Body of pancreas (tissue), 4 donors: Measurements from ENCODE around the gene SRMS. TPM values are rescaled to one million over a fixed set of nuclear protein-coding genes. Genes with fewer than 3 reads are reported as not detected.
A peak's percentile ranks its signal among the peaks of the same experiment; 100 is the strongest.

ENCODE experiments used
- ATAC-seq: fragments of 150-250 bp; one replicate; pipeline ENCODE4 v1.9.1; 2016
- DNase-seq, 4 donors: peaks; one replicate each; pipeline ENCODE4 v3.0.0-alpha.2; 2019
- H3K27ac ChIP-seq, 4 donors: fragments of 200-600 bp; sonication (generic); 1 replicate in 3 of 4; 2 replicates in 1 of 4; pipeline versions ENCODE4 v1.5.1 to v1.6.1; 2016 to 2019; ENCODE audit warnings: mild to moderate bottlenecking in 1 of 4, mixed read lengths in 1 of 4, moderate library complexity in 1 of 4
- H3K27me3 ChIP-seq, 2 donors: fragments of 200-600 bp; sonication (generic); one replicate each; pipeline ENCODE4 v1.6.0; 2016; ENCODE audit warnings: mild to moderate bottlenecking in 1 of 2
- H3K36me3 ChIP-seq, 2 donors: fragments of 200-600 bp; sonication (generic); replicated peaks in 1 of 2; 2 replicates each; pipeline ENCODE4 v1.5.1; 2016; ENCODE audit warnings: low read depth in 2 of 2; ENCODE audit not compliant: insufficient read depth in 1 of 2
- H3K4me1 ChIP-seq: fragments of 200-600 bp; sonication (generic); one replicate; pipeline ENCODE4 v1.6.0; 2016
- H3K4me3 ChIP-seq, 2 donors: fragments of 200-600 bp; sonication (generic); 1 replicate in 1 of 2; 2 replicates in 1 of 2; pipeline ENCODE4 v1.5.1; 2016 to 2019
- H3K9me3 ChIP-seq, 3 donors: fragments of 200-600 bp; sonication (generic); 1 replicate in 2 of 3; 2 replicates in 1 of 3; pipeline ENCODE4 v1.5.1; 2016
- POLR2A ChIP-seq, 3 donors: fragments of 450-650 bp; IDR thresholded peaks; one replicate each; pipeline ENCODE4 v1.6.1; 2016; ENCODE audit warnings: antibody characterized with exemption in 3 of 3, mild to moderate bottlenecking in 2 of 3
- WGBS, 2 donors: methylation state at CpG; one replicate each; pipeline ENCODE4 v1.1.5; 2017; 5-methylcytosine and 5-hydroxymethylcytosine counted together
- intact Hi-C: fragments of 100-400 bp; cut with DNase I; formaldehyde crosslinking; loops from one replicate; pipeline ENCODE4 v1.15.1; 2023
- total RNA-seq, 2 donors: library from RNA; depleted of rRNA; stranded (reverse); fragments of >200 nt; gene quantifications; one replicate each; pipeline ENCODE4 v1.1.0, GENCODE V29; 2016
- TF ChIP-seq, protein P1 (sequence below), 7 experiments: fragments of 450-650 bp in 4 of 7; fragments of 200-600 bp in 3 of 7; sonication (generic) in 3 of 7; IDR thresholded peaks; one replicate each; pipeline ENCODE4 v1.5.1; 2016 to 2019; ENCODE audit warnings: antibody characterized with exemption in 7 of 7

Gene SRMS
- total RNA-seq, 2 donors from 2014 or later = not detected

- Histone ChIP-seq H3K27me3 (no peaks in the 10 kb centered on the region), H3K36me3 (no peaks in the 10 kb centered on the region), H3K4me1 (peaks cover 15% of the 10 kb centered on the region), H3K4me3 (no peak overlapping the region), H3K9me3 (no peaks in the 10 kb centered on the region), H3K27ac (no peak overlapping the region)
- DNase-seq = no peak
- WGBS, 2 donors = 61 to 69% methylated on average over 3 of the region's 3 CpGs
- intact Hi-C loops = no loop called here
- no peak for TF ChIP-seq POLR2A (IDR thresholded peaks at IDR 0.05)
- TF ChIP-seq, protein P1, sequence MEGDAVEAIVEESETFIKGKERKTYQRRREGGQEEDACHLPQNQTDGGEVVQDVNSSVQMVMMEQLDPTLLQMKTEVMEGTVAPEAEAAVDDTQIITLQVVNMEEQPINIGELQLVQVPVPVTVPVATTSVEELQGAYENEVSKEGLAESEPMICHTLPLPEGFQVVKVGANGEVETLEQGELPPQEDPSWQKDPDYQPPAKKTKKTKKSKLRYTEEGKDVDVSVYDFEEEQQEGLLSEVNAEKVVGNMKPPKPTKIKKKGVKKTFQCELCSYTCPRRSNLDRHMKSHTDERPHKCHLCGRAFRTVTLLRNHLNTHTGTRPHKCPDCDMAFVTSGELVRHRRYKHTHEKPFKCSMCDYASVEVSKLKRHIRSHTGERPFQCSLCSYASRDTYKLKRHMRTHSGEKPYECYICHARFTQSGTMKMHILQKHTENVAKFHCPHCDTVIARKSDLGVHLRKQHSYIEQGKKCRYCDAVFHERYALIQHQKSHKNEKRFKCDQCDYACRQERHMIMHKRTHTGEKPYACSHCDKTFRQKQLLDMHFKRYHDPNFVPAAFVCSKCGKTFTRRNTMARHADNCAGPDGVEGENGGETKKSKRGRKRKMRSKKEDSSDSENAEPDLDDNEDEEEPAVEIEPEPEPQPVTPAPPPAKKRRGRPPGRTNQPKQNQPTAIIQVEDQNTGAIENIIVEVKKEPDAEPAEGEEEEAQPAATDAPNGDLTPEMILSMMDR (IDR thresholded peaks at IDR 0.05) = no peak
- ATAC-seq = no peak
These were observed 22.4 kb downstream of the SRMS start for GRCh38 chr20:63525185-63525584.

DNA sequence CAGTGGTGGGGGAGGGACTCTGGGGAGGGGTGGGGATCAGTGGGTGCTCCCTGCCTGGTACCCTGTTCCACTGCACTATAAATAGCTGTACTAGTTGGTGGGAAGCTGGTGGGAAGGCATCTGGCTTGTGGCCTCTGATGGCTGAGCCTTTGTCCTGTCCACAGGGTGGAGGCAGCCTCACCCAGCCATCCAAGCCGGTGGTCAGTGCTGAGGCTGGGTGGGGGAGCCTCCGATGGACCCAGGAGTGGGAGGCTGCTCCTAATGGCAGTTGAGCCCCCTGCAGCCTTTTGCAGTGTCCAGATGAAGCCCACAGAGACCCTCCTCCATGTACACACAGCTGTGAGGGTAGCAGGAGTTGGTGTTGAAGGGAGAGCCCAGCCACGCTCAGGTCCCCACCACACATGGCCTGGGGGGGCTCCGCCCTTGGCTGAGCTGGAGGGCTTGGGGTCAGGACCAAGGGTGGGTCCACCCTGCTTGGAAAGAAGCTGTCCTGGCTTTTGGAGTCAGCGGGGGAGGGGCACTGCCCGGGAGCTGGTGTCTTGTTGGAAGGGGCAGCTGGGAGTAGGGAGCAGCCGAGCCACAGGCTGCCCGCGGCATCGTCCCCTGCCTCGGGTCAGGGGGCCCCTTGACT is 24.5 kb downstream of the SRMS start:
- H3K36me3 ChIP-seq = no peaks in the 10 kb centered on the region
- intact Hi-C loops = no loop called here
- DNase-seq = peak in 2 of 4 donors; percentile 19 to 36
- no peak for ATAC-seq
- no peak overlapping the region for H3K4me3 ChIP-seq
- TF ChIP-seq POLR2A (IDR thresholded peaks at IDR 0.05) = no peak
- TF ChIP-seq, protein P1 (IDR thresholded peaks at IDR 0.05) = no peak
- no peaks in the 10 kb centered on the region for H3K27me3 ChIP-seq
- 99 to 100% methylated on average over 5 to 11 of the region's 11 CpGs for WGBS, 2 donors
- H3K4me1 ChIP-seq = peaks cover 24% of the 10 kb centered on the region
- H3K9me3 ChIP-seq = no peaks in the 10 kb centered on the region
- no peak overlapping the region for H3K27ac ChIP-seq

GRCh38 chr20:63522091-63522868 is 25.3 kb downstream of the SRMS start:
- Histone ChIP-seq H3K9me3 (no peaks in the 10 kb centered on the region), H3K36me3 (no peaks in the 10 kb centered on the region), H3K27ac (no peak overlapping the region), H3K4me1 (peaks cover 24% of the 10 kb centered on the region), H3K27me3 (no peaks in the 10 kb centered on the region), H3K4me3 (no peak overlapping the region)
- TF ChIP-seq POLR2A (IDR thresholded peaks at IDR 0.05) = no peak
- TF ChIP-seq, protein P1 (IDR thresholded peaks at IDR 0.05) = no peak
- ATAC-seq (no peak), DNase-seq (peak in 2 of 4 donors; percentile 13 to 18)
- intact Hi-C loops = no loop called here
- 58% methylated on average over 13 of the region's 13 CpGs; no CpG with 5 or more reads in 1 of the 2 donors for WGBS, 2 donors

DNA sequence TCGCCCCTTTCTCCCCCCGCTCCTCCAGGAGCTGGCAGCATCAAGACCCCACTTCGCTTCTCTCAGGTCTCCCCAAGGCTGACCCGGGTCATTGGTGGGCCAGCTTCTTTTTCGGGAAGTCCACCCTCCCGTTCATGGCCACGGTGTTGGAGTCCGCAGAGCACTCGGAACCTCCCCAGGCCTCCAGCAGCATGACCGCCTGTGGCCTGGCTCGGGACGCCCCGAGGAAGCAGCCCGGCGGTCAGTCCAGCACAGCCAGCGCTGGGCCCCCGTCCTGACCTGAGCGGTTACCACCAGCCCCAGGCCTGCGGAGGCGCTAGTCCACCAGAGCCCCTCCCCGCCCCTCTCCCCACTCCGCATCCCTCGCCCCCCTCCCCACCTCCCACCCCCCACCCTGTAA is 25.9 kb downstream of the SRMS start:
- Histone ChIP-seq H3K36me3 (no peaks in the 10 kb centered on the region), H3K4me1 (peaks cover 24% of the 10 kb centered on the region), H3K9me3 (no peaks in the 10 kb centered on the region), H3K27ac (peak overlapping the region in 2 of 4 donors; percentile 96 to 99), H3K4me3 (peak overlapping the region in 1 of 2 donors; percentile 77), H3K27me3 (no peaks in the 10 kb centered on the region)
- no peak for TF ChIP-seq POLR2A (IDR thresholded peaks at IDR 0.05)
- TF ChIP-seq, protein P1 (IDR thresholded peaks at IDR 0.05) = no peak
- WGBS, 2 donors = 32% methylated on average over 21 of the region's 23 CpGs; no CpG with 5 or more reads in 1 of the 2 donors
- DNase-seq (peak in 2 of 4 donors; percentile 20 to 22), ATAC-seq (no peak)
- intact Hi-C loops = no loop called here
